Prostate gland (tissue), 2 donors: ENCODE measurements around the gene CELA2A. TPM values are rescaled to one million over a fixed set of nuclear protein-coding genes. Genes with fewer than 3 reads are reported as not detected.
"Not testable (repeated sequence)": the region's sequence is repeated elsewhere in the genome, so short reads cannot be mapped to it uniquely, and the experiment has no call there.

ENCODE experiments used
- DNase-seq: peaks from one replicate; pipeline ENCODE4 v3.0.0-alpha.2; 2019; ENCODE audit warnings: low spot score
- H3K27ac ChIP-seq, 2 donors: fragments of 200-600 bp; sonication (generic); 2 replicates each; pipeline ENCODE4 v1.5.1; 2017 to 2019
- H3K27me3 ChIP-seq: fragments of 200-600 bp; sonication (generic); replicated peaks from 2 replicates; pipeline ENCODE4 v1.5.1; 2019; ENCODE audit not compliant: insufficient read depth
- H3K36me3 ChIP-seq, 2 donors: fragments of 200-600 bp; sonication (generic); 1 replicate in 1 of 2; 2 replicates in 1 of 2; pipeline versions ENCODE4 v1.5.1 to v1.8.1; 2017 to 2019
- H3K4me1 ChIP-seq: fragments of 200-600 bp; sonication (generic); replicated peaks from 2 replicates; pipeline ENCODE4 v1.5.1; 2019
- H3K4me3 ChIP-seq, 2 donors: fragments of 200-600 bp; sonication (generic); 2 replicates each; pipeline ENCODE4 v1.5.1; 2017 to 2019
- H3K9me3 ChIP-seq: fragments of 200-600 bp; sonication (generic); 2 replicates; pipeline ENCODE4 v1.5.1; 2017
- POLR2A ChIP-seq: fragments of 450-650 bp; IDR thresholded peaks from one replicate; pipeline ENCODE4 v1.6.1; 2016; ENCODE audit warnings: antibody characterized with exemption, mild to moderate bottlenecking
- POLR2AphosphoS5 ChIP-seq: sonication (generic); formaldehyde crosslinking; IDR thresholded peaks from one replicate; pipeline ENCODE4 v1.6.1; 2017; ENCODE audit warnings: antibody characterized with exemption
- WGBS: methylation state at CpG from one replicate; pipeline ENCODE4 v1.1.5; 2018; 5-methylcytosine and 5-hydroxymethylcytosine counted together
- intact Hi-C: fragments of 100-400 bp; cut with DNase I; formaldehyde crosslinking; loops from one replicate; pipeline ENCODE4 v1.14.2; 2022
- total RNA-seq, 2 donors: library from RNA; depleted of rRNA; stranded (reverse); fragments of >200 nt; gene quantifications; one replicate each; pipeline ENCODE4 v1.1.0, GENCODE V29; 2016
- TF ChIP-seq, protein P1 (sequence below), 4 experiments: fragments of 200-600 bp in 2 of 4; fragments of 450-650 bp in 2 of 4; sonication (generic) in 2 of 4; IDR thresholded peaks; 1 replicate in 3 of 4; 2 replicates in 1 of 4; pipeline ENCODE4 v1.5.1; 2016 to 2019; ENCODE audit warnings: antibody characterized with exemption in 4 of 4, mild to moderate bottlenecking in 2 of 4, moderate library complexity in 2 of 4

The CELA2A gene
- total RNA-seq, 2 donors from 2014 or later = 5.4 TPM; not detected in 1

DNA sequence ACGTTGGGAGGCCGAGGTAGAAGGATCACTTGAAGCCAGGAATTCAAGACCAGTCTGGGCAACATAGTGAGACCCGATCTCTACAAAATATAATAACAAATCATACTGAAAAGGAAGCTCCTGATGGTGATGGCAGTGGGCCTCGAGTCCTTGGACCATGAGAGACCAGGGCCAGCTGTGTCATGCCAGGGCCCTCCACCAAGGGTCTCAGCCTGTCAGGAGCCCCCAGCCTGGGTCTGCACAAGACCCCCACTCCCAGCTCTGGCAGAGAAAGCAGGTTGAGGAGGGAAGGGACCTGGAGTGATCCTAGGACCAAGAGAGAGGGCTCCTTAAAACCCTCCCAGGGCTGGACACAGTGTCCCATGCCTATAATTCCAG is 25.0 kb upstream of the CELA2A start:
- intact Hi-C loops = loop anchor here (1.0 to 10.0 kb wide), 2 partner anchors 108 to 307 kb away; no protein-coding TSS in a partner anchor
- TF ChIP-seq POLR2A = no peak
- no peak for TF ChIP-seq POLR2AphosphoS5
- TF ChIP-seq, protein P1, sequence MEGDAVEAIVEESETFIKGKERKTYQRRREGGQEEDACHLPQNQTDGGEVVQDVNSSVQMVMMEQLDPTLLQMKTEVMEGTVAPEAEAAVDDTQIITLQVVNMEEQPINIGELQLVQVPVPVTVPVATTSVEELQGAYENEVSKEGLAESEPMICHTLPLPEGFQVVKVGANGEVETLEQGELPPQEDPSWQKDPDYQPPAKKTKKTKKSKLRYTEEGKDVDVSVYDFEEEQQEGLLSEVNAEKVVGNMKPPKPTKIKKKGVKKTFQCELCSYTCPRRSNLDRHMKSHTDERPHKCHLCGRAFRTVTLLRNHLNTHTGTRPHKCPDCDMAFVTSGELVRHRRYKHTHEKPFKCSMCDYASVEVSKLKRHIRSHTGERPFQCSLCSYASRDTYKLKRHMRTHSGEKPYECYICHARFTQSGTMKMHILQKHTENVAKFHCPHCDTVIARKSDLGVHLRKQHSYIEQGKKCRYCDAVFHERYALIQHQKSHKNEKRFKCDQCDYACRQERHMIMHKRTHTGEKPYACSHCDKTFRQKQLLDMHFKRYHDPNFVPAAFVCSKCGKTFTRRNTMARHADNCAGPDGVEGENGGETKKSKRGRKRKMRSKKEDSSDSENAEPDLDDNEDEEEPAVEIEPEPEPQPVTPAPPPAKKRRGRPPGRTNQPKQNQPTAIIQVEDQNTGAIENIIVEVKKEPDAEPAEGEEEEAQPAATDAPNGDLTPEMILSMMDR (IDR thresholded peaks at IDR 0.05) = no peak
- Histone ChIP-seq H3K27ac (no peak overlapping the region), H3K36me3 (no peaks in the 10 kb centered on the region), H3K9me3 (no peaks in the 10 kb centered on the region), H3K27me3 (no peaks in the 10 kb centered on the region), H3K4me3 (no peak overlapping the region), H3K4me1 (no peaks in the 10 kb centered on the region)
- WGBS = 74% methylated on average over 4 of the region's 4 CpGs
- DNase-seq = no peak

- no peaks in the 10 kb centered on the region for H3K36me3 ChIP-seq
- intact Hi-C loops = loop anchor here (10.0 kb wide), 1 partner anchor 308 kb away; no protein-coding TSS in a partner anchor
- no peaks in the 10 kb centered on the region for H3K9me3 ChIP-seq
- WGBS = 65% methylated on average over 9 of the region's 9 CpGs
- H3K4me3 ChIP-seq = no peak overlapping the region
- no peak for TF ChIP-seq POLR2AphosphoS5
- no peak for TF ChIP-seq POLR2A
- TF ChIP-seq, protein P1 (IDR thresholded peaks at IDR 0.05) = no peak
- H3K27me3 ChIP-seq = no peaks in the 10 kb centered on the region
- H3K27ac ChIP-seq = no peak overlapping the region
- no peak for DNase-seq
- no peaks in the 10 kb centered on the region for H3K4me1 ChIP-seq
These were observed 24.2 kb upstream of the CELA2A start for GRCh38 chr1:15432324-15432723.

- Histone ChIP-seq H3K36me3 (no peaks in the 10 kb centered on the region), H3K4me3 (no peak overlapping the region), H3K4me1 (no peaks in the 10 kb centered on the region), H3K9me3 (no peaks in the 10 kb centered on the region), H3K27me3 (no peaks in the 10 kb centered on the region), H3K27ac (no peak overlapping the region)
- WGBS = 85% methylated on average over 9 of the region's 9 CpGs
- intact Hi-C loops = loop anchor here (10.0 kb wide), 1 partner anchor 309 kb away; no protein-coding TSS in a partner anchor
- no peak for DNase-seq
- TF ChIP-seq, protein P1 (IDR thresholded peaks at IDR 0.05) = no peak
- no peak for TF ChIP-seq POLR2A
- TF ChIP-seq POLR2AphosphoS5 = no peak
These were observed 23.1 kb upstream of the CELA2A start for GRCh38 chr1:15433471-15433870.

- H3K4me1 ChIP-seq, H3K27ac ChIP-seq, H3K9me3 ChIP-seq, DNase-seq, H3K36me3 ChIP-seq, H3K27me3 ChIP-seq, H3K4me3 ChIP-seq: not testable (repeated sequence)
- 75% methylated on average over 8 of the region's 8 CpGs for WGBS
- intact Hi-C loops = loop anchor here (10.0 kb wide), 1 partner anchor 310 kb away; no protein-coding TSS in a partner anchor
These were observed 21.8 kb upstream of the CELA2A start for GRCh38 chr1:15434739-15435138.

DNA sequence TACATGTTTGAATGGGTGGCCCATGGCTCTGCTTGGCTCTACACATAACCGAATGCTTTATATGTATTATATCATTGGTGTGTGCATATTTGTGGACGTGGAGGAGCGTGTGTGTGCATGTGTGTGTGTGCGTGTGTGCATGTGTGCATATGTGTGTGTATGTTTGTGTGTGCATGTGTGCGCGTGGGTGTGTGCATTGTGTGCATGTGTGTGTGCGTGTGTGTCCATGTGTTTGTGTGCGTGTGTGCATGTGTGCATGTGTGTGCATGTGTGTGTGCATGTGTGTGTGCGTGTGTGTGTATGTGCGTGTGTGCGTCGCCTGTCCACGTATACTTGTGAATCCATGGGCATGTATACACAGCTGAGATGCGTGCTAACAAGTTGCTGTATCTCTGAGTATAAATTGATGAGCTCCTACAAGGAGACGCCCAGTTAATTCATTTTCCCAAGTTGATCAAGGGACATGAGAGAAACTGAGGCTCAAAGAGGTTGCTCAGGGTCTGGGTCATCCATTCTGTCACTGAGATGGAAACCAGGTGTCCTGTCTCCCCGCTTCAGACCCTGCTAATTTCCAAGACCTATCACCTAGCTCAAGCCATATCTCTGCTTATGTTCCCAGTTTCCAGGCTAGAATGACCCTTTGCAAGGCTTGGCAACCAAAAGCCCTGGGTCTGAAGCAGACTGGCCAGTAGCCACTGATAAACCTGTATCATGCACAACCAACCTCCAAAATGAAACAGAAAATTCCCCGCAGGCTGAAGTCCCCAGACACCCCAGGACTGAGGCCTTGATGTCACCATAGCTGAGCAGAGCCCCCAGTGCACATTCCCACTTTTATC is 21.1 kb upstream of the CELA2A start:
- Histone ChIP-seq H3K27ac (no peak overlapping the region), H3K27me3 (no peaks in the 10 kb centered on the region), H3K36me3 (no peaks in the 10 kb centered on the region), H3K9me3 (no peaks in the 10 kb centered on the region), H3K4me1 (no peaks in the 10 kb centered on the region), H3K4me3 (no peak overlapping the region)
- no peak for DNase-seq
- intact Hi-C loops = loop anchor here (10.0 kb wide), 1 partner anchor 311 kb away; no protein-coding TSS in a partner anchor
- WGBS = 96% methylated on average over 17 of the region's 17 CpGs
- TF ChIP-seq, protein P1 (IDR thresholded peaks at IDR 0.05) = no peak
- TF ChIP-seq POLR2AphosphoS5 (no peak), POLR2A (no peak)
